HG02588 (cell line): ENCODE data around the gene RALB.
"Not testable (repeated sequence)": the region's sequence is repeated elsewhere in the genome, so short reads cannot be mapped to it uniquely, and the experiment has no call there.

ENCODE experiments used
- ATAC-seq: cut with Tn5 transposase; IDR thresholded peaks from one replicate; pipeline ENCODE4 v1.9.1; 2021; ENCODE audit warnings: mild to moderate bottlenecking, moderate library complexity; ENCODE audit not compliant: unreplicated experiment

The RALB gene

GRCh38 chr2:120313695-120314615 is 61.3 kb downstream of the RALB start:
- no peak for ATAC-seq

GRCh38 chr2:120314690-120315366 is 62.2 kb downstream of the RALB start:
- ATAC-seq = no peak

GRCh38 chr2:120315367-120316033 is 62.8 kb downstream of the RALB start:
- ATAC-seq = no peak

GRCh38 chr2:120316071-120316470 is 63.4 kb downstream of the RALB start:
- no peak for ATAC-seq

- ATAC-seq = no peak
These were observed 64.0 kb downstream of the RALB start for GRCh38 chr2:120316528-120317179.

- ATAC-seq = no peak
These were observed 64.5 kb downstream of the RALB start for GRCh38 chr2:120317180-120317533.

GRCh38 chr2:120317916-120318315 is 65.3 kb downstream of the RALB start:
- ATAC-seq = no peak

GRCh38 chr2:120318626-120319025 is 66.0 kb downstream of the RALB start:
- no peak for ATAC-seq

- no peak for ATAC-seq
These were observed 66.5 kb downstream of the RALB start for GRCh38 chr2:120319123-120319522.

GRCh38 chr2:120319686-120320317 is 67.2 kb downstream of the RALB start:
- no peak for ATAC-seq

GRCh38 chr2:120320318-120320851 is 67.7 kb downstream of the RALB start:
- ATAC-seq = no peak

GRCh38 chr2:120320887-120321556 is 68.4 kb downstream of the RALB start:
- not testable (repeated sequence) for ATAC-seq

GRCh38 chr2:120321721-120322284 is 69.2 kb downstream of the RALB start:
- ATAC-seq = no peak

GRCh38 chr2:120322329-120322728 is 69.7 kb downstream of the RALB start:
- ATAC-seq = no peak

- no peak for ATAC-seq
These were observed 70.6 kb downstream of the RALB start for GRCh38 chr2:120323214-120323613.

GRCh38 chr2:120323807-120324399 is 71.3 kb downstream of the RALB start:
- ATAC-seq = no peak

- ATAC-seq = no peak
These were observed 72.3 kb downstream of the RALB start for GRCh38 chr2:120324933-120325332.

- no peak for ATAC-seq
These were observed 73.4 kb downstream of the RALB start for GRCh38 chr2:120326066-120326465.
